Skin of body (tissue), 2 donors: ENCODE results near the gene FMNL1. TPM values are rescaled to one million over a fixed set of nuclear protein-coding genes. Genes with fewer than 3 reads are reported as not detected.

Experiments used
- DNase-seq: peaks from one replicate; lab custom pipeline; 2025; lab: John Stamatoyannopoulos, UW
- total RNA-seq: library from RNA; depleted of rRNA; stranded (reverse); fragments of >200 nt; gene quantifications from one replicate; pipeline ENCODE4 v1.2.3, GENCODE V29; 2014

Gene FMNL1
- total RNA-seq, 1 donor from 2014 or later = 8.3 TPM

DNA sequence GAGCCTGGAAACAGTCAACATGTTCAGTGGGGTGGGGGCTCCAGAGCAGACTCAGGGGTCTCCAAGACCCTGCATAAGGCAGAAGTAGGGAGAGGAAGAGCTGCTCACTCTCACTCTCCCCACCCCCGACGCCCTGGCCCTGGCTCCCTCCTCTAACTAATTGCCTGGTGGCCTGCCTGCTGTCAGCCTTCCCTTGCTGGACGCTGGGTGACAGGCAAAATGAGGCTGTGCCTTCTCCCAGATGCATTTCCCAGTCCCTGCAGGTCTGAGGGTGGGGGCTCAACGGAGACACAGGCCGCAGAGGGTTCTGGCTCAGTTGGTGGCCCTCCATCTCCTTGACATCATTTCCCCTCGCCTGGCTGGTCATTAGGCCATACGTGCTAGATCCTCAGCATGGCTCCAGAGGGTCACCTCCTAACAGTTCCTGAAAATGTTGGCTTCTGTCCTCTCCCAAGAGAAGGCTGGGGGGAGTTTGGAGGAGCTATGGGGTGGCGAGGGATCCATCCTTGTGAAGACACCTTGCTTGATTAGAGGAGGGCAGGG is 1.4 kb downstream of the FMNL1 start:
- DNase-seq = no peak

GRCh38 chr17:45223539-45224528 is 2.1 kb downstream of the FMNL1 start:
- no peak for DNase-seq

- DNase-seq = no peak
Observed at GRCh38 chr17:45224671-45225050, 3.0 kb downstream of the FMNL1 start.

GRCh38 chr17:45225051-45225700 is 3.5 kb downstream of the FMNL1 start:
- DNase-seq = no peak

DNA sequence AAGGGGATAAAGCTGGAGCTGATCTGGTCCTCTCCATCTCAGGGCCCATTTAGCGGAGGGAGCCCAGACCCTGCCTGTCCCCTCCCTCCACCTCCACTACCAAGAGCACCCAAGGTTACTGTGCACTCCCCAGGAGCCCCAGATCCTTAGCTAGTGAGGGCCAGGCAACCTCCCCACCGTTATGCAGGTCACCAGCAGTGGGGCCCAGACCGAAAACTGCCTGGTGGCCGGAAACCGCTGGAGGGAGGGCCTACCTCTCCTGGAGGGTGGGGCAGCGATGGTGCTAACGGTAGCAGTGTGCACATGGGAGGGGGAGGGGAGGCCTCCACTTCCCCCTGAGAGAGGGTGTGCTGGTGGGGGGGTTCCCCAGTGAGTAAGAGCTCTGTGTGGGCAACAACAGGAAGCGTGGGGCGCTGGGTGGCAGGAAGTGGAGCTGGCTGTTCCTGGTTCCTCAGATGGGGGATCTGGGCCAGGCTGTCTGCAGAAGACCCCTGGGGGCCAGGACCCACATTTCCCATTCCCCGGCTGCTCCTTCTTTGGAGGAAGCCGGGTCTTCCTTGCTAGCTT is 4.4 kb downstream of the FMNL1 start:
- DNase-seq = no peak

DNA sequence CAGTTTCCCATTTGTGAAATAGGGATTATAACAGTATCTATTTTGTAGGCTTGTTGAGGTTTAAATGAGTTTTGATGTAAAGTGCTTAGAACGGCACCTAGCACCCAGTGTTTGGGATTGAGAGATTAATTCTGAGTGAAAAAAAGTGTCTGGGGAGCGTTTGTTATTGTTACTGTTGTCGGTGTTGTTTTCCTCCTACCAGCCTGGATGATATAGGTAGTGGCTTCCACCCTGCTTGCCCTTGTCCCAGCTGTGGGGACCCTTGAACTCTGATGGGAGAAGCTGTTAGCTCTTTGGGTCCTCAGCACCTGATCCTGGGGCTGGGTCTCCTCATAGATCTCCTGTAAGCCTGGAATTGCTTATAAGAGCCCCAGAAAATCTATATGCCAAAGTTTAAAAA is 4.9 kb downstream of the FMNL1 start:
- DNase-seq = no peak

- no peak for DNase-seq
Observed at GRCh38 chr17:45227101-45227925, 5.6 kb downstream of the FMNL1 start.

DNA sequence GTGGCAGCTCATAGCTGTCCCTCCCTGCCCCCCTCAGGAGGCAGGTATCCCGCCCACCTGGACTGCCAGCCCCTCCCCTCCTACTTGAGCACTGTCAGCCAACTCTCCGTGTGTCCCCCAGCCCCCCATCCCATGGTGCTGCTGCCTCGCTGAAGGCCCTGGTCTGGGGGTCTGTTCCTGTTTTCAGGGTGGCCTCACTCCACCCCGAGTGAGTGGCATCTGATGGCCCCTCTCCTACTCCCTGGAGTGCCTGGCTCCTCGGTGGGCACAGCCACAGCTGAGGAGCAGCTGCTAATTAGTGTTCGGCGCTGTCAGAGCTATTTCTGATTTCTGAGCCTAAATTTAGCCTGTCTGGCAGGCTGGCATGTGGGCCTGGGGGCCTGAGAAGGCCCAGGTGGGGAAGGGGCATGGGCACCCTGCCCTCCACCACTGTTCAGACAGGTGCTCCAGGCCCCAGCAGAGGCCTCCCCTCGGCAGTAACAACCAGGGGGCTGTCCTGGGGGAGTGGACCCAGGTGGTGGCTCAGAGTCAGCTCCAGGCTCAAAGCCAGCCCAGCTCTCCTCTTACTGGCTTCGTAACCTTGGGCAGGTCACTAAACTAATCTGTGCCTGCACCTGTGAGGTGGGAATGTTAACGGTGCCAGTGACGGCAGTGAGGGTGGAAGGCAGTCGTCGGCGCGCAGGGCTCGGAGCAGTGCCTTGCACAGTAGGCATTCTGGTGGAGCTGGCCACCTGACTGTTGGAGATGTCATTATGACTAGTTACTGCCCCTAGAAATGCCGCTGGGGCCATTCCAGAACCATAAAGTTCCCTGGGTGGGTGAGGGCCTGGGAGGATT is 6.5 kb downstream of the FMNL1 start:
- DNase-seq = no peak

DNA sequence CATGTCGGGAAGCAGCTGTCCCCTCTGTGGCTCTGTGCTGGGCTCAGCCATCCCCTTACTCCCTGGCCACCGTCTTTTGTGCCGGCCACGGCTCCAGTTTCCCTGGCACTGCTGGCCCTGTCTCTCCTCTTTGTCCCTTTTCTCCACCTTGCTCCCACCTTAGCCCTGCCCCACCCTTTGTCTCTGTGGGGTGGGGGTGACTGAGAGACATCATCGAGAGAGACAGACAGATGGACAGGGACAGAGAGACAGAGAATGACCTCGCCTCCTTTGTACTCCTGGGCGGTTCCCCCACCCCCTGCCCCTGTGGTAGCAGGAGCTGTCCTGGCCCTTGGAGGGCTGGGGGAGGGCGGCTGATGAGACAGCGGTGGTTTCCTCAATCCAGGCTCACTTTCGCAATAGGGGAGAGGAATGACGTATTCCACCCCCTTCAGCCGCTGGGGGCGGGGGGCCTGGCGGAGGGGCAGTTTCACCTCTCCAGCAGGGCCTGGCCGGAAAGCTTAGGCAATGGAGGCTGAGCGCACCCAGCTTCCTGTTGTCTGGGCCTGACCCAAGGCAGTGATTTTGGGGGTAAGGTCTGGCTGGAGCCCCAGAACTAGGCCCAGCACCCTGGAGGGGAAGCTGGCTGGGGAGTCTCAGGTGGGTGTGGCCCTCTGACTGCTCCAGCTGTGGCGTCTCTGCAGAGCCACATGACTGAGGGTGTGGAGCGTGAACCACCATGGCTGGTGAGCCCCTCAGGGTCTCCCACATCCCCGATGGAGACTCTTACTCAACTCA is 7.3 kb downstream of the FMNL1 start:
- DNase-seq = peak; percentile 60

DNA sequence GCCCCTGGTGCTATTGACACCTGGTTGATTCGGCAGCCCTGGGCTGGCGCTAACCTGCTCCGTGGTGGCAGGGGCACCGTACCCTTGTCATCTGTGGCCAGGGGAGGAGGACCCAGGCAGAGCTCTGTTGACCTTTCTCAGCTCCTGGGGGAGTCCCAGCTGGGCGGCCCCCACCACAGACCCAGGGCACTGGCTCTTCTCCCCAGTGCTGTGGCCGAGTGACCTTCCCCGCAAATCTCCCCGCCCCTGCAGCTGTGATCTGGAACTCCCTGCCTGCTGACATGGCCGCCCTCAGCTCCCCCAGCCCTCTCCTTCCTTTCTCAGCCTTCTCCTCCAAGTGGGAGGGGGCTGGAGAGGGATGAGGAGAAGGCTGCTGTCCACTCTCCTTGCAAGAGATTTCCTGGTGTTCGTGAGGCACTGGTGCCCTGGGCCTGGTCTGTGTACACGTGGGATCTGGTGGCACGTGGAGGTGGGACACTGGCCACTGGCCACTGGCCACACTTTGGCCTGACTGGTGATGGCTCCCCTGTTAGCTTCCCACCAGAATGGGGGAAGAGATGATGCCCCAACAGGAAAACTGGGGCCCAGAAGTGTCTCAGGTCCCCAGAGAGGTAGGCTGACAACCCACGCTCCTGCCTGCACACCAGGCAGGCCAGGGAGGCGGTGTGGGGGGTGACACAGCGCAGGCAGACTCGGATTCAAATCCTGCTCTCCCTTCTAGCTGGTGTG is 8.2 kb downstream of the FMNL1 start:
- no peak for DNase-seq

- no peak for DNase-seq
Observed at GRCh38 chr17:45230410-45230786, 8.7 kb downstream of the FMNL1 start.

GRCh38 chr17:45230787-45231480 is 9.2 kb downstream of the FMNL1 start:
- DNase-seq = no peak

DNA sequence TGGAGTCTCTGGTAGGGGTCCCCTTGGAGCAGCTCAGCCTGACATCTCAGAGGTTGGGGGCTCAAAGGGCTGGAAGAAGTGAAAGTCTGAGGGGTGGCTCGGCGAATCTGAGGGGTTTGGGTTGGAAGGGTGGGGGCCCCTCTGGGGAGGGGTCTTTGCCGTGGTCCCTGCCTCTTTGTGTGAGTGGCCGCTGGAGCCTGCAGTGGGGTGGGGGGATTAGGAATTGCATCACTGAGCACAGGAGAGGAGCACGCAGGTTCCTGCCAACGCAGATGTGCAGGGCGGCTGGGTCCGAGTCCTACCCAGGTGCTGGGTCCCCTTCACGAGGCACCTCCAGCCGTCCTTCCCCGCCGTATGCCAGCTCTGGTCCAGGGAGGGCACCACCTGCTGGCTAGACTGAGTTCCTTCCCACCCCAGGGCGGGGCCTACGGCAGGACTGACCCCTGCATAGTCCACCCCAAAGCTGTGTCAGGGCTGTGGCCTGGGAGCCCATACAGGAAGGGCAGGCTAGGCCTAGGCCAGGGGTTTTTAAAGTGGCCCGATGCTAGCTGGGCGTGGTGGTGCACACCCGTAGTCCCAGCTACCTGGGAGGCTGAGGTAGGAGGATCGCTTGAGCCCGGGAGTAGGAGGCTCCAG is 9.9 kb downstream of the FMNL1 start:
- DNase-seq = no peak

GRCh38 chr17:45232514-45233422 is 11.1 kb downstream of the FMNL1 start:
- DNase-seq = no peak

GRCh38 chr17:45233423-45233924 is 11.8 kb downstream of the FMNL1 start:
- no peak for DNase-seq

- no peak for DNase-seq
Observed at GRCh38 chr17:45234641-45235415, 13.1 kb downstream of the FMNL1 start.
